Lower leg skin (tissue), 4 donors: ENCODE results near the gene OR10Z1. TPM values are rescaled to one million over a fixed set of nuclear protein-coding genes. Genes with fewer than 3 reads are reported as not detected.

Experiments
- DNase-seq, 2 donors: peaks; one replicate each; pipeline ENCODE4 v3.0.0-alpha.2; 2019; ENCODE audit warnings: low spot score in 2 of 2
- H3K4me3 ChIP-seq: fragments of 200-600 bp; sonication (generic); 2 replicates; pipeline ENCODE4 v1.5.1; 2017; ENCODE audit warnings: mild to moderate bottlenecking, low read depth; ENCODE audit not compliant: poor library complexity, severe bottlenecking
- POLR2A ChIP-seq, 2 donors: fragments of 450-650 bp; IDR thresholded peaks; one replicate each; pipeline ENCODE4 v1.6.1; 2016 to 2017; ENCODE audit warnings: antibody characterized with exemption in 2 of 2, mild to moderate bottlenecking in 1 of 2, moderate library complexity in 1 of 2
- WGBS, 2 donors: methylation state at CpG; one replicate each; pipeline ENCODE4 v1.1.5; 2018; 5-methylcytosine and 5-hydroxymethylcytosine counted together
- intact Hi-C: fragments of 100-400 bp; cut with DNase I; formaldehyde crosslinking; loops from one replicate; pipeline ENCODE4 v1.15.0; 2023; ENCODE audit warnings: low total_unique reads
- total RNA-seq, 4 donors: library from RNA; depleted of rRNA; stranded (reverse); fragments of >200 nt; gene quantifications; one replicate each; pipeline ENCODE4 v1.1.0, GENCODE V29; 2016
- TF ChIP-seq, protein P1 (sequence below), 3 donors: fragments of 450-650 bp; IDR thresholded peaks; one replicate each; pipeline ENCODE4 v1.5.1; 2016; ENCODE audit warnings: antibody characterized with exemption in 3 of 3, mild to moderate bottlenecking in 3 of 3, moderate library complexity in 2 of 3

OR10Z1 gene
- total RNA-seq, 4 donors from 2014 or later, result not detected

DNA sequence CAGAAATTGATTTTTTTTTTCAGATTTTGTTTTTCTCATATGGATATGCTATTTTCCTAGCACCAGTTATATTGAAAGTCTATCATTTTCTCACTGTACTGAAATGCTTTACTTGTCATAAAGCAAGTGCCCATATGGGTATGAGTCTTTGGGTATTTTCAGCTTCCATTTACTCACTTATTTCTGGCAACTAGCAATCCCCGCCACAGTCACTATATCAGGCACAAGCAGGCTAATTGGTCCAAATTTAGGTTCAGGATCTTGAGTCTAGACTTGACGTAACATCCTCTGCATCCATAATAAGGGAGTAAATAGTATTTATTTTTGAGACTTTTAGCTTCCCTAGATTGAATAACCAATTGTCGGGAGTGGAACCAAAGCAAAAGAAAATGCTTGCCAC, 27.5 kb upstream of the OR10Z1 start:
- intact Hi-C loops, result no loop called here
- TF ChIP-seq, protein P1, sequence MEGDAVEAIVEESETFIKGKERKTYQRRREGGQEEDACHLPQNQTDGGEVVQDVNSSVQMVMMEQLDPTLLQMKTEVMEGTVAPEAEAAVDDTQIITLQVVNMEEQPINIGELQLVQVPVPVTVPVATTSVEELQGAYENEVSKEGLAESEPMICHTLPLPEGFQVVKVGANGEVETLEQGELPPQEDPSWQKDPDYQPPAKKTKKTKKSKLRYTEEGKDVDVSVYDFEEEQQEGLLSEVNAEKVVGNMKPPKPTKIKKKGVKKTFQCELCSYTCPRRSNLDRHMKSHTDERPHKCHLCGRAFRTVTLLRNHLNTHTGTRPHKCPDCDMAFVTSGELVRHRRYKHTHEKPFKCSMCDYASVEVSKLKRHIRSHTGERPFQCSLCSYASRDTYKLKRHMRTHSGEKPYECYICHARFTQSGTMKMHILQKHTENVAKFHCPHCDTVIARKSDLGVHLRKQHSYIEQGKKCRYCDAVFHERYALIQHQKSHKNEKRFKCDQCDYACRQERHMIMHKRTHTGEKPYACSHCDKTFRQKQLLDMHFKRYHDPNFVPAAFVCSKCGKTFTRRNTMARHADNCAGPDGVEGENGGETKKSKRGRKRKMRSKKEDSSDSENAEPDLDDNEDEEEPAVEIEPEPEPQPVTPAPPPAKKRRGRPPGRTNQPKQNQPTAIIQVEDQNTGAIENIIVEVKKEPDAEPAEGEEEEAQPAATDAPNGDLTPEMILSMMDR (IDR thresholded peaks at IDR 0.05), result no peak
- no peak for TF ChIP-seq POLR2A (IDR thresholded peaks at IDR 0.05)
- 86 to 91% methylated on average over 3 of the region's 3 CpGs for WGBS, 2 donors
- no peak overlapping the region for H3K4me3 ChIP-seq
- DNase-seq, result no peak

DNA sequence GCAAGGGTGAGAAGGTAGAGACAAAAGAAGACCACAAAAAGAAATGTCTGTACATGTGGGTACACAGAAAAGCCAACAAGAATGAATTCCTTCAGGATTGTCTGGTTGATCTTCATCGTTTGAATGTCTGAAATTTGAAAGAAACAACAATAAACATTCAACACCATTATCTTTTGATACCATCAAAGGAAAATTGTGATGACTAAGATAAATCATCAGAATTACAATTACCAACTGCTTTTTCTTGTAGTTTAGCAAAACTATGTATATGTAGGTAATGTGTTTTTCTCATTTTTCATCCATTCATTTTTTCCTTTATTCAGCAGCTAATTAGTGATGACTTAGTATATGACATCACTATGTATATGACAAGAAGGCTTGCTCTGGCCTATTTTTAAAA, 25.3 kb upstream of the OR10Z1 start, which contains the start of gene OR10X1:
TSS of gene OR10X1 (minus strand) at position 167 of the 400 bp plus-strand sequence. CDS start at position 167, 0 bp downstream.
- WGBS, 2 donors, result 65 to 69% methylated on average over 1 of the region's 1 CpG
- H3K4me3 ChIP-seq, result no peak within 1 kb of the TSS
- no peak for TF ChIP-seq POLR2A (IDR thresholded peaks at IDR 0.05)
- intact Hi-C loops, result no loop called here
- DNase-seq, result no peak

DNA sequence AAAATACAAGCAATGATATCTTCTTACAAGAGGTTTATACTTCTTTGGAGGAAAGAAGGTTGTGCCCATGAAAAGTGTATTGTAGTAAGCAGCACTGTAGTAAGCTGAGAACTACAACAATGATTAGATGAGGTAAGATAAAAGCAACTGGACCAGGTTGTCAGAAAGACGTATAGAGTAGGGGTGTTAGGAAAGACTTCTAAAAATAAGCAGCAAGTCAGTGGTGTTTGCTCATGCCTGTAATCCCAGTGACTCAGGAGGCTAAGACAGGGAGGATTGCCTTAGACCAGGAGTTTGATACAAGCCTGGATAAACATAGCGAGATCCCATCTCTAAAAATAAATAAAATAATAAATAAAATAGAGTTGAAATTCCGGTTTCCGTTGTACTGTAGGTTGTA, 21.1 kb upstream of the OR10Z1 start:
- DNase-seq, result no peak
- H3K4me3 ChIP-seq, result no peak overlapping the region
- TF ChIP-seq POLR2A (IDR thresholded peaks at IDR 0.05), result no peak
- TF ChIP-seq, protein P1 (IDR thresholded peaks at IDR 0.05), result no peak
- intact Hi-C loops, result no loop called here
- WGBS, 2 donors, result 72 to 75% methylated on average over 4 of the region's 4 CpGs

DNA sequence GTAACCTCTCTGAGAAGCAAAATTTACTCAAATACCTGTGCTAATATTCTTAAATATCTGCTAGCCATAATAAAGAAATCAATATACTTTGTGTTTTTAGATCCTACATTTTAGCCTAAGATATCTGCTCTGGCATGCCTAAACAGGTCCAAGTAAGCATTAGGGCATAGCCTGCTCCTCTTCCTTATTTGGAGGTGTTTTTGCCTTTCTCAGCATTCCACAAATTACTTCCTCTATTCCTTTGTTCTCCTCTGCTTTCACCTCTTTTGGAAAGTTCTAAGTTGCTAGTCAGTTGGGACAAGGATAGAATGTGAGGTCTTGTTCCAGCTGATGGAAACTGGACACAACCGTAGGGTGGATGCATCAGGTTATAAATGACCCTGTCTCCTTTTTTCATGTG, 18.1 kb upstream of the OR10Z1 start:
- 89 to 100% methylated on average over 1 of the region's 1 CpG for WGBS, 2 donors
- TF ChIP-seq POLR2A (IDR thresholded peaks at IDR 0.05), result no peak
- TF ChIP-seq, protein P1 (IDR thresholded peaks at IDR 0.05), result no peak
- DNase-seq, result no peak
- no peak overlapping the region for H3K4me3 ChIP-seq
- intact Hi-C loops, result no loop called here

DNA sequence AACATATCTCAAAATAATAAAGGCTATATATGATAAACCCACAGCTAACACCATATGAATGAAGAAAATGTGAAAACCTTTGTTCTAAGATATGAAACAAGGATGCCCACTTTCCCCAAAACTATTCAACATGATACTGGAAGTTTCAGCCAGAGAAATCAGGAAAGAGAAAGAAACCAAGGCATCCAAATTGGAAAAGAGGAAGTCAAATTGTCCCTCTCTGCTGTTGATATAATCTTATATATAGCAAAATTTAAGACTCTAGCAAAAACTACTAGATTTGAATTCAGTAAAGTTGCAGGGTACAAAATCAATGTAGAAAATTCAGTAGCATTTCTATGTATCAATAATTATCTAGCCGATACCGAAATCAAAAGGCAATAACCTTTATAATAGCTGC, 4.3 kb upstream of the OR10Z1 start:
- WGBS, 2 donors, result 95 to 96% methylated on average over 2 of the region's 2 CpGs
- no peak overlapping the region for H3K4me3 ChIP-seq
- intact Hi-C loops, result no loop called here

DNA sequence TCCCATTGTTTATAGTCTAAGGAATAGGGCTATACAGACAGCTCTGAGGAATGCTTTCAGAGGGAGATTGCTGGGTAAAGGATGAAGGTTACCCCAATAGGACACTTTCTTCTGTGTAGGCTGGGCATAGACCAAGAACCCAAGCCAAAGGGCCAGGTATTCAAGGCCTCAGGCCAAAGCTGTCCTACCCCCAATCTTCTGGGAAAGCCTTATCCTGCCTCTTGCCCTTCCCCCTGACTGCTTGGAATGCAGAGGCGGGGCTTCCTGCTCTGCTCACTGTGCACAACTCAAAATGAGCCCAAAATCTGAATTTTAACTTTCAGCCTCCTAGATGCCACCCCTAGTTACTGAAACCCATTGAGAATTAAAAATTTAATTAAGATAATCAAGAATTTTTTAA, 2.2 kb downstream of the OR10Z1 start:
- no peak overlapping the region for H3K4me3 ChIP-seq
- intact Hi-C loops, result no loop called here
- DNase-seq, result no peak
- WGBS, 2 donors, result 71 to 93% methylated on average over 1 of the region's 1 CpG
- no peak for TF ChIP-seq POLR2A (IDR thresholded peaks at IDR 0.05)
- TF ChIP-seq, protein P1 (IDR thresholded peaks at IDR 0.05), result no peak

More for the DNA sequence above, 4.3 kb upstream of the OR10Z1 start:
- no peak for TF ChIP-seq POLR2A (IDR thresholded peaks at IDR 0.05)
- TF ChIP-seq, protein P1 (IDR thresholded peaks at IDR 0.05), result no peak
- DNase-seq, result no peak
